ENCODE measurements around the gene H2AZ2. TPM values are rescaled to one million over a fixed set of nuclear protein-coding genes. Genes with fewer than 3 reads are reported as not detected.

The H2AZ2 gene
- polyA plus RNA-seq (ENCODE audit: insufficient read length in 10 of 10): 100 to 1,000 TPM; 128 to 176 (median 139) TPM
- long read RNA-seq, donor 1, transcript H2AFV-202 (5 exons, 752 nt): major isoform, 37 of 50 reads
- long read RNA-seq, donor 1, partial matches to known transcripts: 8 of 50 reads
- long read RNA-seq, donor 1, other reads (novel, unspliced or antisense): 0 of 50 reads
- long read RNA-seq, donor 2, transcript H2AFV-202 (5 exons, 752 nt): major isoform, 22 of 73 reads
- long read RNA-seq, donor 2, partial matches to known transcripts: 43 of 73 reads
- long read RNA-seq, donor 2, other reads (novel, unspliced or antisense): 0 of 73 reads
- long read RNA-seq, donor 3: 0 reads
- long read RNA-seq, donor 4, transcript H2AFV-202 (5 exons, 752 nt): major isoform, 28 of 41 reads
- long read RNA-seq, donor 4, partial matches to known transcripts: 5 of 41 reads
- long read RNA-seq, donor 4, other reads (novel, unspliced or antisense): 0 of 41 reads
- long read RNA-seq, donor 5, transcript H2AFV-203 (4 exons, 596 nt): minor isoform, 6 of 92 reads
- long read RNA-seq, donor 5, transcript H2AFV-202 (5 exons, 752 nt): major isoform, 55 of 92 reads
- long read RNA-seq, donor 5, transcript H2AFV-204 (4 exons, 687 nt): minor isoform, 5 of 92 reads
- long read RNA-seq, donor 5, transcript H2AFV-205 (4 exons, 628 nt): minor isoform, 5 of 92 reads
- long read RNA-seq, donor 5, partial matches to known transcripts: 14 of 92 reads
- long read RNA-seq, donor 5, other reads (novel, unspliced or antisense): 0 of 92 reads
- long read RNA-seq, donor 6, transcript H2AFV-207 (4 exons, 1,041 nt): minor isoform, 5 of 78 reads
- long read RNA-seq, donor 6, transcript H2AFV-204 (4 exons, 687 nt): minor isoform, 6 of 78 reads
- long read RNA-seq, donor 6, transcript H2AFV-202 (5 exons, 752 nt): major isoform, 48 of 78 reads
- long read RNA-seq, donor 6, partial matches to known transcripts: 14 of 78 reads
- long read RNA-seq, donor 6, other reads (novel, unspliced or antisense): 0 of 78 reads
- long read RNA-seq, donor 7, transcript H2AFV-202 (5 exons, 752 nt): major isoform, 36 of 52 reads
- long read RNA-seq, donor 7, partial matches to known transcripts: 11 of 52 reads
- long read RNA-seq, donor 7, other reads (novel, unspliced or antisense): 0 of 52 reads
- long read RNA-seq, donor 8, transcript H2AFV-202 (5 exons, 752 nt): major isoform, 36 of 70 reads
- long read RNA-seq, donor 8, partial matches to known transcripts: 28 of 70 reads
- long read RNA-seq, donor 8, other reads (novel, unspliced or antisense): 0 of 70 reads
- long read RNA-seq, donor 9, transcript H2AFV-202 (5 exons, 752 nt): major isoform, 5 of 6 reads
- long read RNA-seq, donor 9, partial matches to known transcripts: 0 of 6 reads
- long read RNA-seq, donor 9, other reads (novel, unspliced or antisense): 0 of 6 reads

- DNase-seq: peak; percentile 100
These were observed at the start of gene H2AZ2 for GRCh38 chr7:44847920-44848634. TSS of gene H2AZ2 (minus strand) at chr7:44848087. CDS start at chr7:44847971, 116 bp downstream.

GRCh38 chr7:44897309-44897708 lies 49.4 kb upstream of the H2AZ2 start:
- DNase-seq: no peak

- peak; percentile 65 to 76 (median 66) for DNase-seq
These were observed 47.1 kb upstream of the H2AZ2 start for GRCh38 chr7:44894888-44895580.

GRCh38 chr7:44893710-44894234 lies 45.9 kb upstream of the H2AZ2 start:
- DNase-seq: peak in 1 of 3 donors; percentile 30

DNA sequence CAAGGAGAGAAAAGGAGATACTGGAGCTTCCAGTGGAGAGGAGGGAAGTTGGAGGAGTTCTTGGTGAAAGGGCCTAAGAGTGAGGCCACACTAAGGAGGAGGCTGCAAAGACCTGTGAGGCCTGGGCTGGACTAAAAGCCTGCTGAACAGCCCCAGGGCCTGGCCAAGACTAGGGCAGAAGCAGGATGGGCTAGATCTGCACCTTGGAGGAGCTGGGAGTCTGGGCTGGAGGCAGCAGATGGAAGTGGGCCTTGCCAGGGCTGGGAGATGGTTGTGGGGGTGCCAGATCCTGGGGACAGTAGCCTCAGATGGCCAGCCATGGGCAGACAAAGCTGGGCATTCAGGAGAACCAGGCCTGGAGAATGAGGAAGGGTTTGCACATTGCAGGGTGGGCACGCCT lies 43.9 kb upstream of the H2AZ2 start:
- no peak for DNase-seq

DNA sequence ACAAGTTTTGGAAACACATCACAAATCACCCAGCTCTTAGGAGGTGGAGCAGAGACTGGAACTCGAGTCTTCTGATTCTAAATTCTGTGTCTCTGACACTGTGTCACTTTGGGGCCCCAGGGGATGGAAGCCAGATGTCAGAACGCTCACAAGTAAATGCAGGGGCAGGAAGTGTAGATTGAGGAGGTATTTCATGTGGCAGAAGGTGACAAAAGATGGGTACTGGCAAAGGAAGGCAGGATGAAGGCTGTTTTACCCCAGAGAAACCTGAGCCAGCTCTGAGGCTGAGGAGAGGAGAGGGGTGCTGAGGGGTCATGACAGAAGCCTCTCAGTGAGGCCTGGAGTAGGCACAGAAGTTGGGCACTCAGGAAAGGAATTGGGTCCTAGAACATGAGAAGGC lies 43.5 kb upstream of the H2AZ2 start:
- no peak for DNase-seq

GRCh38 chr7:44889086-44889781 lies 41.3 kb upstream of the H2AZ2 start:
- DNase-seq: peak in 1 of 3 donors; percentile 40

- DNase-seq: no peak
These were observed 39.4 kb upstream of the H2AZ2 start for GRCh38 chr7:44887293-44887692.

DNA sequence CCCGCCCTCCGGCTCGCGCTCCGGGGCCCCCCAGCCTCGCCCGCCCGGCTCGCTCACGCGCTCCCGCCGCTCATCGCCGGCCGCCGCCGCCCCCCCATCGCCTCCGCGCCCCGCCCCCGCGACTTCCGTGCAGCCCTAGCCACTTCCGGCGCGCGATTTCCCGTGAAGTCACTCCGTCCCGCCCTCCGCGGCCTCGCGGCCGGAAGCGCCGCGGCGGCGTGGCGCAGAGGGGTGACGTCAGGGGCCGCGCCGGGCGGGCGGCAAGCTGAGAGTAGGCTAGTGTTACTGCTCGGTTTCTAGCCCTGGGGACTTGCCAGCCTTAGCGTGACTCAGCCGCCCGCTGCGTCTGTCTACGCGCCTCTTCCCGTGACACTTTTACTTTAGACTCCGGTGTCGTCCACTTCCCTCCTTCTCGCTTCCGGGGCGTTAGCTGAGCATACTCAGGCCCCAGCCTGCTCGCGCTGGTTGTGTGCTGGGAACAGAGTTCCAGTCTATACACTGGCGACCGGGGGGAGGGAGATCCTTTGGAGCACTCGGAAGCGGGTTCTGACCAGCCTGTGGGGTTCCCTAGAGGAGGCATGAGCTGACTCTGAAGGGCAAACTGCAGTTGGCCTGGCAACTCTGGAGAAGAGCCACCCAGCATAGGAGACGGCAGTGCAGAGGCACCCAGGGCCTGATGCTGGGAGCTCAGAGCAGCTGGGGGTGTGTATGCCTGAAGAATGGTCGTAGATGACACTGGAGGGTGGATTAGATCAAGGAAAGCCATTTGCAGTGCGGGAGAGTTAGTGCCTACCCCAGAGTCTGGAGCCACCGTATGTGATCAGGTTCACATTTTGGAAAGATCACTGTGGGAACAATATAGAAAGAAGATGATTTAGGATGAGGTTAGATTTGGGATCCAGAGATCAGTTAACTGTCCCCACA lies 37.8 kb upstream of the H2AZ2 start, which contains the start of gene PURB:
Gene PURB (minus strand): TSS at position 137 of the 924 bp plus-strand sequence. CDS start 182 bp downstream, outside the sequence.
- DNase-seq: peak; percentile 97 to 98 (median 97)

GRCh38 chr7:44884621-44885393 lies 36.9 kb upstream of the H2AZ2 start:
- DNase-seq: peak in 2 of 3 donors; percentile 70 to 84

- DNase-seq: no peak
These were observed 36.2 kb upstream of the H2AZ2 start for GRCh38 chr7:44883961-44884620.

GRCh38 chr7:44882899-44883298 lies 35.0 kb upstream of the H2AZ2 start:
- DNase-seq: no peak

GRCh38 chr7:44881610-44882009 lies 33.7 kb upstream of the H2AZ2 start:
- peak in 1 of 3 donors; percentile 82 for DNase-seq

- DNase-seq: no peak
These were observed 33.2 kb upstream of the H2AZ2 start for GRCh38 chr7:44881066-44881600.

- DNase-seq: no peak
These were observed 32.6 kb upstream of the H2AZ2 start for GRCh38 chr7:44880317-44881018.

- no peak for DNase-seq
These were observed 28.5 kb upstream of the H2AZ2 start for GRCh38 chr7:44876393-44876792.

All from muscle of back (tissue), 13 donors.